Adrenal gland (tissue), 12 donors: Measurements from ENCODE around the gene PHF1. TPM values are rescaled to one million over a fixed set of nuclear protein-coding genes. Genes with fewer than 3 reads are reported as not detected.

Experiments used
- DNase-seq, 7 donors: peaks; one replicate each; pipeline ENCODE4 v3.0.0-alpha.2; 2019 to 2020
- H3K27ac ChIP-seq, 5 donors: fragments of 200-600 bp; sonication (generic) in 4 of 5; 1 replicate in 3 of 5; 2 replicates in 2 of 5; pipeline versions ENCODE4 v1.5.1 to v1.8.0; 2016 to 2020; ENCODE audit warnings: mild to moderate bottlenecking in 1 of 5
- H3K27me3 ChIP-seq: fragments of 200-600 bp; 2 replicates; pipeline ENCODE4 v1.8.0; 2021
- H3K36me3 ChIP-seq, 2 donors: fragments of 200-600 bp; replicated peaks in 1 of 2; 1 replicate in 1 of 2; 2 replicates in 1 of 2; pipeline versions ENCODE4 v1.5.1 to v1.8.0; 2018 to 2022
- H3K4me1 ChIP-seq, 2 donors: fragments of 200-600 bp; replicated peaks in 1 of 2; 1 replicate in 1 of 2; 2 replicates in 1 of 2; pipeline versions ENCODE4 v1.5.1 to v1.8.0; 2018 to 2021
- H3K4me3 ChIP-seq, 4 donors: fragments of 200-600 bp; sonication (generic) in 3 of 4; one replicate each; pipeline ENCODE4 v1.5.1; 2016 to 2018
- H3K9me3 ChIP-seq, 3 donors: fragments of 200-600 bp; sonication (generic) in 1 of 3; replicated peaks in 1 of 3; 1 replicate in 2 of 3; 2 replicates in 1 of 3; pipeline versions ENCODE4 v1.5.1 to v1.8.0; 2016 to 2021
- CTCF ChIP-seq, 6 experiments: fragments of 450-650 bp in 4 of 6; fragments of 200-600 bp in 2 of 6; sonication (generic) in 1 of 6; IDR thresholded peaks; 1 replicate in 5 of 6; 2 replicates in 1 of 6; pipeline versions ENCODE4 v1.5.1 to v1.8.0; 2016 to 2021; ENCODE audit warnings: antibody characterized with exemption in 6 of 6, mild to moderate bottlenecking in 2 of 6, moderate library complexity in 1 of 6
- POLR2A ChIP-seq, 2 donors: fragments of 450-650 bp; IDR thresholded peaks; one replicate each; pipeline ENCODE4 v1.6.1; 2017; ENCODE audit warnings: antibody characterized with exemption in 2 of 2, mild to moderate bottlenecking in 2 of 2, moderate library complexity in 1 of 2
- WGBS, 4 donors: extraction: QIAGEN DNeasy Blood & Tissue Kit in 2 of 4; methylation state at CpG; one replicate each; pipeline versions ENCODE4 v1.1.5 to v1.1.7; 2013 to 2017; 5-methylcytosine and 5-hydroxymethylcytosine counted together
- intact Hi-C, 2 donors: fragments of 100-400 bp; cut with DNase I; formaldehyde crosslinking; loops; one replicate each; pipeline versions ENCODE4 v1.14.1 to v1.15.0; 2022 to 2023
- polyA plus RNA-seq, 3 donors: library from polyadenylated mRNA; stranded (reverse); fragments of 200-250 nt in 2 of 3; fragments of 350-450 nt in 1 of 3; fragmentation: Illumina TruSeq in 1 of 3; extraction: RNeasy Lipid Tissue Mini Kit (QIAGEN cat#74804) in 1 of 3; gene quantifications; one replicate each; pipeline ENCODE4 v1.2.3, GENCODE V29; 2013 to 2014
- total RNA-seq, 9 donors: library from RNA; depleted of rRNA in 4 of 9; stranded (reverse); fragments of >200 nt in 4 of 9; fragments of 120-200 nt in 1 of 9; fragmentation: NEBNext Ultra II Directional in 1 of 9; extraction: Animal tissue kit (Norgen Biotek cat#: 25700) in 1 of 9; gene quantifications; one replicate each; pipeline versions ENCODE4 v1.1.0 to v1.2.4, GENCODE V29; 2013 to 2023
- donor health status: healthy with polysubstance abuse.
- donor health status: Bipolar disorder and iron deficiency.
- donor health status: DM: yes; HTN: yes; CAD: no.
- donor health status: DM: no; HTN: no; CAD: no.
- donor health status: DM: no; HTN: no; CAD: no.
- donor health status: DM: yes; HTN: yes; CAD: no.

PHF1 gene
- total and polyA plus RNA-seq, 12 donors: 36.6 to 410 (median 66.6) TPM

GRCh38 chr6:33420491-33421343 is 9.9 kb downstream of the PHF1 start:
- H3K4me1 ChIP-seq: peaks cover 33 to 44% of the 10 kb centered on the region in 2 donors
- H3K27ac ChIP-seq: peak overlapping the region in 2 of 5 donors; percentile 25 to 34
- no peaks in the 10 kb centered on the region for H3K9me3 ChIP-seq
- WGBS, 4 donors: 60 to 73% (median 67%) methylated on average over 5 to 6 of the region's 6 CpGs
- intact Hi-C loops: loop anchor here in 1 of 2 donors (10.0 kb wide), 1 partner anchor 154 kb away; no protein-coding TSS in a partner anchor
- DNase-seq: no peak
- peak overlapping the region in 1 of 4 donors; percentile 56 for H3K4me3 ChIP-seq
- H3K36me3 ChIP-seq: peaks cover 0 to 7% of the 10 kb centered on the region in 2 donors
- no peak for TF ChIP-seq CTCF (IDR thresholded peaks at IDR 0.05)
- no peak for TF ChIP-seq POLR2A (IDR thresholded peaks at IDR 0.05)
- H3K27me3 ChIP-seq: no peaks in the 10 kb centered on the region

GRCh38 chr6:33421344-33421643 is 10.5 kb downstream of the PHF1 start:
- H3K27ac ChIP-seq: peak overlapping the region in 1 of 5 donors; percentile 26
- H3K36me3 ChIP-seq: peaks cover 0 to 2% of the 10 kb centered on the region in 2 donors
- no peak for TF ChIP-seq POLR2A (IDR thresholded peaks at IDR 0.05)
- no peak for TF ChIP-seq CTCF (IDR thresholded peaks at IDR 0.05)
- intact Hi-C loops: loop anchor here in 1 of 2 donors (10.0 kb wide), 1 partner anchor 154 kb away; no protein-coding TSS in a partner anchor
- WGBS, 4 donors: 84 to 87% (median 87%) methylated on average over 2 of the region's 2 CpGs
- H3K4me3 ChIP-seq: no peak overlapping the region
- peaks cover 33 to 39% of the 10 kb centered on the region in 2 donors for H3K4me1 ChIP-seq
- H3K27me3 ChIP-seq: no peaks in the 10 kb centered on the region
- no peaks in the 10 kb centered on the region for H3K9me3 ChIP-seq
- no peak for DNase-seq

GRCh38 chr6:33423777-33424176 is 13.0 kb downstream of the PHF1 start:
- intact Hi-C loops: loop anchor here in 1 of 2 donors (10.0 kb wide), 1 partner anchor 151 kb away; no protein-coding TSS in a partner anchor
- H3K4me1 ChIP-seq: peaks cover 28 to 39% of the 10 kb centered on the region in 2 donors

More at GRCh38 chr6:33423777-33424176, 13.0 kb downstream of the PHF1 start:
- Histone ChIP-seq H3K36me3 (no peaks in the 10 kb centered on the region), H3K27me3 (no peaks in the 10 kb centered on the region), H3K9me3 (no peaks in the 10 kb centered on the region), H3K27ac (no peak overlapping the region), H3K4me3 (no peak overlapping the region)
- DNase-seq: no peak
- WGBS, 4 donors: 91 to 98% (median 93%) methylated on average over 2 of the region's 2 CpGs
- TF ChIP-seq CTCF (IDR thresholded peaks at IDR 0.05) (no peak), POLR2A (IDR thresholded peaks at IDR 0.05) (no peak)
